GM23338 (cell line): ENCODE data around the gene ABHD15.

ENCODE experiments used
- CREB1 ChIP-seq: fragments of 250-450 bp; sonication (Bioruptor Pico); IDR thresholded peaks from 2 replicates; pipeline ENCODE4 v1.5.0; 2020; ENCODE audit warnings: low read depth, mild to moderate bottlenecking, moderate library complexity
- EZH2 ChIP-seq: fragments of 200-600 bp; sonication (generic); IDR thresholded peaks from one replicate; pipeline ENCODE4 v1.8.0; 2017; ENCODE audit warnings: antibody characterized with exemption, mild to moderate bottlenecking, low read depth; ENCODE audit not compliant: unreplicated experiment
- EZH2phosphoT487 ChIP-seq: fragments of 200-600 bp; sonication (generic); IDR thresholded peaks from one replicate; pipeline ENCODE4 v1.8.1; 2018; ENCODE audit warnings: antibody characterized with exemption; ENCODE audit not compliant: unreplicated experiment
- JUNB ChIP-seq: IDR thresholded peaks from one replicate; pipeline ENCODE4 v1.6.1; 2016; ENCODE audit warnings: antibody characterized with exemption; ENCODE audit not compliant: unreplicated experiment
- NANOG ChIP-seq: IDR thresholded peaks from 2 replicates; pipeline ENCODE4 v1.6.1; 2016; ENCODE audit warnings: antibody characterized with exemption, borderline replicate concordance
- POLR2AphosphoS5 ChIP-seq: IDR thresholded peaks from 2 replicates; pipeline ENCODE4 v1.6.1; 2016; ENCODE audit warnings: antibody characterized with exemption, low read depth
- TF ChIP-seq, protein P1 (sequence below), 2 experiments: fragments of 200-600 bp in 1 of 2; sonication (generic) in 1 of 2; conservative IDR thresholded peaks; 2 replicates each; pipeline versions ENCODE4 v1.5.1 to v1.6.1; 2016 to 2017; ENCODE audit warnings: antibody characterized with exemption in 2 of 2, low read depth in 2 of 2, mild to moderate bottlenecking in 2 of 2, moderate library complexity in 1 of 2
- TF ChIP-seq, protein P2 (sequence below): IDR thresholded peaks from one replicate; pipeline ENCODE4 v1.6.1; 2018; ENCODE audit warnings: antibody characterized with exemption; ENCODE audit not compliant: unreplicated experiment
- TF ChIP-seq, protein P3 (sequence below): IDR thresholded peaks from 2 replicates; pipeline ENCODE4 v1.6.1; 2016; ENCODE audit warnings: antibody characterized with exemption
- TF ChIP-seq, protein P4 (sequence below): fragments of 250-450 bp; sonication (Bioruptor Pico); IDR thresholded peaks from 2 replicates; pipeline ENCODE4 v1.5.0; 2020; ENCODE audit warnings: mild to moderate bottlenecking, moderate library complexity

DNA sequence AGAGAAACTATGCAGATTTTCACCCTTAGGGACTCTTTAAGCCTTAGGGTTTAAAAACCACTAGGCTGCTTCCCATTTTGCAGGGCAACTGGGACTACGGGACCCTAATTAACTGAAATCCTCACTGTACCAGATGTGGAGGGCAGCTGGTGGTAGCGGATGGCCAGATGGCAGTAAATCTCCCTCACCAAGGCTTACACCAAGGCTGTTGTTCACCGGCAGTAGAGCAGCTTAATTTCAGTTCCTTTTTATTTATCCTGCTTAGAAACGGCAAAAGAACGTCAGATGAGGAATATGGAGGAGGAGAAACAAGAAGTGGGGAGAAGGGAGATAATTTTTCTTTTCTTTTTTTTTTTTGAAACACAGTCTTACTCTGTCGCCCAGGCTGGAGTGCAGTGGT is 6.5 kb downstream of the ABHD15 start:
- TF ChIP-seq, protein P1, sequence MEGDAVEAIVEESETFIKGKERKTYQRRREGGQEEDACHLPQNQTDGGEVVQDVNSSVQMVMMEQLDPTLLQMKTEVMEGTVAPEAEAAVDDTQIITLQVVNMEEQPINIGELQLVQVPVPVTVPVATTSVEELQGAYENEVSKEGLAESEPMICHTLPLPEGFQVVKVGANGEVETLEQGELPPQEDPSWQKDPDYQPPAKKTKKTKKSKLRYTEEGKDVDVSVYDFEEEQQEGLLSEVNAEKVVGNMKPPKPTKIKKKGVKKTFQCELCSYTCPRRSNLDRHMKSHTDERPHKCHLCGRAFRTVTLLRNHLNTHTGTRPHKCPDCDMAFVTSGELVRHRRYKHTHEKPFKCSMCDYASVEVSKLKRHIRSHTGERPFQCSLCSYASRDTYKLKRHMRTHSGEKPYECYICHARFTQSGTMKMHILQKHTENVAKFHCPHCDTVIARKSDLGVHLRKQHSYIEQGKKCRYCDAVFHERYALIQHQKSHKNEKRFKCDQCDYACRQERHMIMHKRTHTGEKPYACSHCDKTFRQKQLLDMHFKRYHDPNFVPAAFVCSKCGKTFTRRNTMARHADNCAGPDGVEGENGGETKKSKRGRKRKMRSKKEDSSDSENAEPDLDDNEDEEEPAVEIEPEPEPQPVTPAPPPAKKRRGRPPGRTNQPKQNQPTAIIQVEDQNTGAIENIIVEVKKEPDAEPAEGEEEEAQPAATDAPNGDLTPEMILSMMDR (conservative IDR thresholded peaks at IDR 0.05; ENCODE audit: low read depth in 2 of 2) = no peak
- TF ChIP-seq POLR2AphosphoS5 (no peak), EZH2 (no peak), EZH2phosphoT487 (no peak), CREB1 (CRISPR knock-in tag) (no peak), JUNB (no peak), NANOG (no peak)
- TF ChIP-seq, protein P2, sequence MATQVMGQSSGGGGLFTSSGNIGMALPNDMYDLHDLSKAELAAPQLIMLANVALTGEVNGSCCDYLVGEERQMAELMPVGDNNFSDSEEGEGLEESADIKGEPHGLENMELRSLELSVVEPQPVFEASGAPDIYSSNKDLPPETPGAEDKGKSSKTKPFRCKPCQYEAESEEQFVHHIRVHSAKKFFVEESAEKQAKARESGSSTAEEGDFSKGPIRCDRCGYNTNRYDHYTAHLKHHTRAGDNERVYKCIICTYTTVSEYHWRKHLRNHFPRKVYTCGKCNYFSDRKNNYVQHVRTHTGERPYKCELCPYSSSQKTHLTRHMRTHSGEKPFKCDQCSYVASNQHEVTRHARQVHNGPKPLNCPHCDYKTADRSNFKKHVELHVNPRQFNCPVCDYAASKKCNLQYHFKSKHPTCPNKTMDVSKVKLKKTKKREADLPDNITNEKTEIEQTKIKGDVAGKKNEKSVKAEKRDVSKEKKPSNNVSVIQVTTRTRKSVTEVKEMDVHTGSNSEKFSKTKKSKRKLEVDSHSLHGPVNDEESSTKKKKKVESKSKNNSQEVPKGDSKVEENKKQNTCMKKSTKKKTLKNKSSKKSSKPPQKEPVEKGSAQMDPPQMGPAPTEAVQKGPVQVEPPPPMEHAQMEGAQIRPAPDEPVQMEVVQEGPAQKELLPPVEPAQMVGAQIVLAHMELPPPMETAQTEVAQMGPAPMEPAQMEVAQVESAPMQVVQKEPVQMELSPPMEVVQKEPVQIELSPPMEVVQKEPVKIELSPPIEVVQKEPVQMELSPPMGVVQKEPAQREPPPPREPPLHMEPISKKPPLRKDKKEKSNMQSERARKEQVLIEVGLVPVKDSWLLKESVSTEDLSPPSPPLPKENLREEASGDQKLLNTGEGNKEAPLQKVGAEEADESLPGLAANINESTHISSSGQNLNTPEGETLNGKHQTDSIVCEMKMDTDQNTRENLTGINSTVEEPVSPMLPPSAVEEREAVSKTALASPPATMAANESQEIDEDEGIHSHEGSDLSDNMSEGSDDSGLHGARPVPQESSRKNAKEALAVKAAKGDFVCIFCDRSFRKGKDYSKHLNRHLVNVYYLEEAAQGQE = no peak
- TF ChIP-seq, protein P3, sequence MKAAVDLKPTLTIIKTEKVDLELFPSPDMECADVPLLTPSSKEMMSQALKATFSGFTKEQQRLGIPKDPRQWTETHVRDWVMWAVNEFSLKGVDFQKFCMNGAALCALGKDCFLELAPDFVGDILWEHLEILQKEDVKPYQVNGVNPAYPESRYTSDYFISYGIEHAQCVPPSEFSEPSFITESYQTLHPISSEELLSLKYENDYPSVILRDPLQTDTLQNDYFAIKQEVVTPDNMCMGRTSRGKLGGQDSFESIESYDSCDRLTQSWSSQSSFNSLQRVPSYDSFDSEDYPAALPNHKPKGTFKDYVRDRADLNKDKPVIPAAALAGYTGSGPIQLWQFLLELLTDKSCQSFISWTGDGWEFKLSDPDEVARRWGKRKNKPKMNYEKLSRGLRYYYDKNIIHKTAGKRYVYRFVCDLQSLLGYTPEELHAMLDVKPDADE = no peak
- TF ChIP-seq, protein P4, sequence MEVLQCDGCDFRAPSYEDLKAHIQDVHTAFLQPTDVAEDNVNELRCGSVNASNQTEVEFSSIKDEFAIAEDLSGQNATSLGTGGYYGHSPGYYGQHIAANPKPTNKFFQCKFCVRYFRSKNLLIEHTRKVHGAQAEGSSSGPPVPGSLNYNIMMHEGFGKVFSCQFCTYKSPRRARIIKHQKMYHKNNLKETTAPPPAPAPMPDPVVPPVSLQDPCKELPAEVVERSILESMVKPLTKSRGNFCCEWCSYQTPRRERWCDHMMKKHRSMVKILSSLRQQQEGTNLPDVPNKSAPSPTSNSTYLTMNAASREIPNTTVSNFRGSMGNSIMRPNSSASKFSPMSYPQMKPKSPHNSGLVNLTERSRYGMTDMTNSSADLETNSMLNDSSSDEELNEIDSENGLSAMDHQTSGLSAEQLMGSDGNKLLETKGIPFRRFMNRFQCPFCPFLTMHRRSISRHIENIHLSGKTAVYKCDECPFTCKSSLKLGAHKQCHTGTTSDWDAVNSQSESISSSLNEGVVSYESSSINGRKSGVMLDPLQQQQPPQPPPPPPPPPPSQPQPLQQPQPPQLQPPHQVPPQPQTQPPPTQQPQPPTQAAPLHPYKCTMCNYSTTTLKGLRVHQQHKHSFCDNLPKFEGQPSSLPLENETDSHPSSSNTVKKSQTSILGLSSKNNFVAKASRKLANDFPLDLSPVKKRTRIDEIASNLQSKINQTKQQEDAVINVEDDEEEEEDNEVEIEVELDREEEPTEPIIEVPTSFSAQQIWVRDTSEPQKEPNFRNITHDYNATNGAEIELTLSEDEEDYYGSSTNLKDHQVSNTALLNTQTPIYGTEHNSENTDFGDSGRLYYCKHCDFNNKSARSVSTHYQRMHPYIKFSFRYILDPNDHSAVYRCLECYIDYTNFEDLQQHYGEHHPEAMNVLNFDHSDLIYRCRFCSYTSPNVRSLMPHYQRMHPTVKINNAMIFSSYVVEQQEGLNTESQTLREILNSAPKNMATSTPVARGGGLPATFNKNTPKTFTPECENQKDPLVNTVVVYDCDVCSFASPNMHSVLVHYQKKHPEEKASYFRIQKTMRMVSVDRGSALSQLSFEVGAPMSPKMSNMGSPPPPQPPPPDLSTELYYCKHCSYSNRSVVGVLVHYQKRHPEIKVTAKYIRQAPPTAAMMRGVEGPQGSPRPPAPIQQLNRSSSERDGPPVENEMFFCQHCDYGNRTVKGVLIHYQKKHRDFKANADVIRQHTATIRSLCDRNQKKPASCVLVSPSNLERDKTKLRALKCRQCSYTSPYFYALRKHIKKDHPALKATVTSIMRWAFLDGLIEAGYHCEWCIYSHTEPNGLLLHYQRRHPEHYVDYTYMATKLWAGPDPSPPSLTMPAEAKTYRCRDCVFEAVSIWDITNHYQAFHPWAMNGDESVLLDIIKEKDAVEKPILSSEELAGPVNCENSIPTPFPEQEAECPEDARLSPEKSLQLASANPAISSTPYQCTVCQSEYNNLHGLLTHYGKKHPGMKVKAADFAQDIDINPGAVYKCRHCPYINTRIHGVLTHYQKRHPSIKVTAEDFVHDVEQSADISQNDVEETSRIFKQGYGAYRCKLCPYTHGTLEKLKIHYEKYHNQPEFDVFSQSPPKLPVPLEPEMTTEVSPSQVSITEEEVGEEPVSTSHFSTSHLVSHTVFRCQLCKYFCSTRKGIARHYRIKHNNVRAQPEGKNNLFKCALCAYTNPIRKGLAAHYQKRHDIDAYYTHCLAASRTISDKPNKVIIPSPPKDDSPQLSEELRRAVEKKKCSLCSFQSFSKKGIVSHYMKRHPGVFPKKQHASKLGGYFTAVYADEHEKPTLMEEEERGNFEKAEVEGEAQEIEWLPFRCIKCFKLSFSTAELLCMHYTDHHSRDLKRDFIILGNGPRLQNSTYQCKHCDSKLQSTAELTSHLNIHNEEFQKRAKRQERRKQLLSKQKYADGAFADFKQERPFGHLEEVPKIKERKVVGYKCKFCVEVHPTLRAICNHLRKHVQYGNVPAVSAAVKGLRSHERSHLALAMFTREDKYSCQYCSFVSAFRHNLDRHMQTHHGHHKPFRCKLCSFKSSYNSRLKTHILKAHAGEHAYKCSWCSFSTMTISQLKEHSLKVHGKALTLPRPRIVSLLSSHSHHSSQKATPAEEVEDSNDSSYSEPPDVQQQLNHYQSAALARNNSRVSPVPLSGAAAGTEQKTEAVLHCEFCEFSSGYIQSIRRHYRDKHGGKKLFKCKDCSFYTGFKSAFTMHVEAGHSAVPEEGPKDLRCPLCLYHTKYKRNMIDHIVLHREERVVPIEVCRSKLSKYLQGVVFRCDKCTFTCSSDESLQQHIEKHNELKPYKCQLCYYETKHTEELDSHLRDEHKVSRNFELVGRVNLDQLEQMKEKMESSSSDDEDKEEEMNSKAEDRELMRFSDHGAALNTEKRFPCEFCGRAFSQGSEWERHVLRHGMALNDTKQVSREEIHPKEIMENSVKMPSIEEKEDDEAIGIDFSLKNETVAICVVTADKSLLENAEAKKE (CRISPR knock-in tag) = no peak
